HTR-8/SVneo (cell line): ENCODE data around the gene JDP2.

Source experiments
- DNase-seq: peaks from one replicate; pipeline ENCODE4 v3.0.0; 2011; ENCODE audit warnings: low spot score, mixed read lengths; ENCODE audit not compliant: insufficient read length
- FAIRE-seq: peaks from 2 replicates; lab custom pipeline; 2011; peaks lifted over from hg19 to GRCh38; lab: Jason Lieb, UNC

JDP2 gene

GRCh38 chr14:75501080-75501479, 73.3 kb downstream of the JDP2 start:
- DNase-seq (no peak), FAIRE-seq (peak; percentile 77)

GRCh38 chr14:75504411-75504810, 76.6 kb downstream of the JDP2 start:
- DNase-seq (no peak), FAIRE-seq (no peak)

- DNase-seq (no peak), FAIRE-seq (no peak)
Observed at GRCh38 chr14:75506930-75507329, 79.1 kb downstream of the JDP2 start.

- DNase-seq = no peak
- FAIRE-seq = no peak
Observed at GRCh38 chr14:75510547-75510946, 82.7 kb downstream of the JDP2 start.

GRCh38 chr14:75511201-75511600, 83.4 kb downstream of the JDP2 start:
- DNase-seq = no peak
- FAIRE-seq = no peak

- DNase-seq = no peak
- peak; percentile 4 for FAIRE-seq
Observed at GRCh38 chr14:75513911-75514672, 86.3 kb downstream of the JDP2 start.

GRCh38 chr14:75514673-75515628, 87.1 kb downstream of the JDP2 start:
- FAIRE-seq = no peak
- no peak for DNase-seq

- FAIRE-seq (no peak), DNase-seq (no peak)
Observed at GRCh38 chr14:75515629-75515996, 87.8 kb downstream of the JDP2 start.

GRCh38 chr14:75518625-75519024, 90.8 kb downstream of the JDP2 start:
- FAIRE-seq = peak; percentile 80
- no peak for DNase-seq

GRCh38 chr14:75519394-75519793, 91.6 kb downstream of the JDP2 start:
- DNase-seq = no peak

GRCh38 chr14:75519826-75520728, 92.3 kb downstream of the JDP2 start:
- FAIRE-seq (peak; percentile 49), DNase-seq (no peak)

More at GRCh38 chr14:75519394-75519793, 91.6 kb downstream of the JDP2 start:
- FAIRE-seq = no peak

- DNase-seq (no peak), FAIRE-seq (no peak)
Observed at GRCh38 chr14:75520852-75521251, 93.0 kb downstream of the JDP2 start.

GRCh38 chr14:75521415-75522199, 93.8 kb downstream of the JDP2 start:
- no peak for DNase-seq
- FAIRE-seq = no peak

GRCh38 chr14:75522224-75522982, 94.6 kb downstream of the JDP2 start, which contains the start of gene BATF:
TSS of gene BATF (plus strand) at chr14:75522469. CDS start at chr14:75522683, 214 bp downstream.
- FAIRE-seq (no peak), DNase-seq (no peak)

- DNase-seq (no peak), FAIRE-seq (no peak)
Observed at GRCh38 chr14:75522983-75523318, 95.1 kb downstream of the JDP2 start.
